SK-N-SH (cell line): ENCODE data around the gene FAM227A. TPM values are rescaled to one million over a fixed set of nuclear protein-coding genes. Genes with fewer than 3 reads are reported as not detected.

Source experiments
- CTCF ChIA-PET: fragments of 300-600, 350-600 bp; formaldehyde crosslinking; extraction: SDS; loops from one replicate; lab custom pipeline; 2021; lab: Yijun Ruan, JAX
- POLR2A ChIA-PET: fragments of 350-600 bp; sonication (Branson Sonifier 250); formaldehyde crosslinking; extraction: SDS; loops from one replicate; lab custom pipeline; 2020; ENCODE audit warnings: antibody characterized with exemption, inconsistent platforms; lab: Yijun Ruan, JAX
- DNase-seq: peaks from one replicate; pipeline ENCODE4 v3.0.0; 2012
- H2AFZ ChIP-seq: fragments of 200-600 bp; sonication (generic); 2 replicates; pipeline ENCODE4 v1.8.1; 2016; ENCODE audit warnings: antibody characterized with exemption, mild to moderate bottlenecking, low read depth
- H3F3A ChIP-seq: fragments of 200-600 bp; sonication (generic); replicated peaks from 2 replicates; pipeline ENCODE3; 2016; ENCODE audit warnings: antibody characterized with exemption, mild to moderate bottlenecking; ENCODE audit not compliant: insufficient read depth
- H3K27ac ChIP-seq, 2 experiments: fragments of 200-500 bp in 1 of 2; fragments of 200-600 bp in 1 of 2; sonication (Bioruptor generic) in 1 of 2; sonication (generic), shearing (Covaris generic) in 1 of 2; 2 replicates each; pipeline versions ENCODE4 v1.5.1 to v1.6.1; 2014 to 2016; ENCODE audit warnings: low read depth in 2 of 2, inconsistent platforms in 1 of 2, low read length in 1 of 2, mild to moderate bottlenecking in 1 of 2, mixed read lengths in 1 of 2
- H3K27me3 ChIP-seq: fragments of 200-600 bp; sonication (generic), shearing (Covaris generic); 2 replicates; pipeline ENCODE4 v1.6.1; 2016; ENCODE audit warnings: mixed run types; ENCODE audit not compliant: insufficient read depth
- H3K36me3 ChIP-seq, 2 experiments: fragments of 200-500 bp in 1 of 2; fragments of 200-600 bp in 1 of 2; sonication (Bioruptor generic) in 1 of 2; sonication (generic) in 1 of 2; replicated peaks in 1 of 2; 2 replicates each; pipeline versions ENCODE3 to v1.5.1; 2014 to 2016; ENCODE audit warnings: low read length in 1 of 2, mild to moderate bottlenecking in 1 of 2; ENCODE audit not compliant: insufficient read depth in 2 of 2, control insufficient read depth in 1 of 2
- H3K4me1 ChIP-seq, 2 experiments: fragments of 200-500 bp in 1 of 2; fragments of 200-600 bp in 1 of 2; sonication (Bioruptor generic) in 1 of 2; sonication (generic), shearing (Covaris generic) in 1 of 2; 2 replicates each; pipeline versions ENCODE4 v1.5.1 to v1.6.1; 2014 to 2016; ENCODE audit warnings: low read depth in 1 of 2, low read length in 1 of 2, mixed run types in 1 of 2; ENCODE audit not compliant: insufficient read depth in 2 of 2, control insufficient read depth in 1 of 2
- H3K4me2 ChIP-seq: fragments of 200-600 bp; sonication (generic), shearing (Covaris generic); 2 replicates; pipeline ENCODE4 v1.6.1; 2017; ENCODE audit warnings: mixed run types
- H3K4me3 ChIP-seq, 2 experiments: fragments of 200-500 bp in 1 of 2; fragments of 200-600 bp in 1 of 2; sonication (Bioruptor generic) in 1 of 2; sonication (generic), shearing (Covaris generic) in 1 of 2; 2 replicates each; pipeline versions ENCODE4 v1.5.1 to v1.8.1; 2014 to 2016; ENCODE audit warnings: low read depth in 2 of 2, inconsistent platforms in 1 of 2, low read length in 1 of 2, mild to moderate bottlenecking in 1 of 2, mixed read lengths in 1 of 2, moderate library complexity in 1 of 2
- H3K79me2 ChIP-seq: fragments of 200-600 bp; sonication (generic); 2 replicates; pipeline ENCODE4 v1.8.1; 2017; ENCODE audit warnings: mild to moderate bottlenecking; ENCODE audit not compliant: insufficient read depth
- H3K9ac ChIP-seq: fragments of 200-600 bp; sonication (generic); 2 replicates; pipeline ENCODE4 v1.6.1; 2017; ENCODE audit warnings: mixed run types
- H3K9me2 ChIP-seq: fragments of 200-600 bp; sonication (generic); 2 replicates; pipeline ENCODE4 v1.6.1; 2017; ENCODE audit warnings: mixed run types
- H3K9me3 ChIP-seq: fragments of 200-600 bp; sonication (generic); 2 replicates; pipeline ENCODE4 v1.6.1; 2017; ENCODE audit warnings: mixed run types, mild to moderate bottlenecking, moderate library complexity
- H4K20me1 ChIP-seq: fragments of 200-600 bp; sonication (generic); 2 replicates; pipeline ENCODE4 v1.6.1; 2017; ENCODE audit warnings: mild to moderate bottlenecking, mixed run types; ENCODE audit not compliant: insufficient read depth
- EP300 ChIP-seq, 2 experiments: IDR thresholded peaks; 2 replicates each; pipeline versions ENCODE4 v1.4.0 to v1.6.1; 2012; ENCODE audit warnings: borderline replicate concordance in 1 of 2, low read depth in 1 of 2, low read length in 1 of 2
- GATA2 ChIP-seq: sonication (generic); formaldehyde crosslinking; IDR thresholded peaks from 2 replicates; pipeline ENCODE4 v1.5.0; 2020; ENCODE audit warnings: mild to moderate bottlenecking, missing genetic modification reagents
- NFIC ChIP-seq: IDR thresholded peaks from 2 replicates; pipeline ENCODE4 v1.4.0; 2012; ENCODE audit warnings: borderline replicate concordance
- NRF1 ChIP-seq: IDR thresholded peaks from 2 replicates; pipeline ENCODE4 v1.6.1; 2012; ENCODE audit warnings: low read depth, mild to moderate bottlenecking, low read length
- RFX5 ChIP-seq: IDR thresholded peaks from 2 replicates; pipeline ENCODE4 v1.6.1; 2012; ENCODE audit warnings: mild to moderate bottlenecking, improper control_type of control experiment, low read length
- TEAD4 ChIP-seq: IDR thresholded peaks from 2 replicates; pipeline ENCODE4 v1.4.0; 2012; ENCODE audit warnings: mild to moderate bottlenecking, borderline replicate concordance; ENCODE audit not compliant: insufficient read depth
- USF2 ChIP-seq: fragments of 150-350 bp; IDR thresholded peaks from 2 replicates; pipeline ENCODE4 v1.6.1; 2017; ENCODE audit warnings: antibody characterized with exemption, low read length, low read depth, borderline replicate concordance
- ZBTB33 ChIP-seq: IDR thresholded peaks from 2 replicates; pipeline ENCODE4 v1.4.0; 2012; ENCODE audit warnings: low read depth, borderline replicate concordance
- WGBS: methylation state at CpG from one replicate; pipeline ENCODE4 v1.1.6; 2017; ENCODE audit warnings: low lambda C conversion rate; 5-methylcytosine and 5-hydroxymethylcytosine counted together
- polyA plus RNA-seq, 3 experiments: library from polyadenylated mRNA; depleted of rRNA; stranded (reverse); fragments of >200 nt; gene quantifications; 2 replicates each; pipeline ENCODE4 v1.2.3, GENCODE V29; 2012

Gene FAM227A
- polyA plus RNA-seq, 1 of the 3 experiments (the other 2 are of a cell fraction): 1.2 TPM

GRCh38 chr22:38632528-38632927 is 23.7 kb downstream of the FAM227A start:
- Histone ChIP-seq H2AFZ (no peak overlapping the region), H4K20me1 (no peaks in the 10 kb centered on the region), H3K79me2 (no peaks in the 10 kb centered on the region), H3K27ac (no peak overlapping the region), H3K4me3 (no peak overlapping the region), H3K9me3 (no peaks in the 10 kb centered on the region), H3K4me1 (no peaks in the 10 kb centered on the region), H3F3A (no peaks in the 10 kb centered on the region), H3K9ac (no peak overlapping the region), H3K9me2 (no peaks in the 10 kb centered on the region), H3K27me3 (no peaks in the 10 kb centered on the region), H3K36me3 (peaks cover 0 to 8% of the 10 kb centered on the region in 2 experiments), H3K4me2 (no peak overlapping the region)
- 79% methylated on average over 3 of the region's 3 CpGs for WGBS
- no peak for DNase-seq
- ChIA-PET POLR2A (interaction anchor here (0.5 kb wide), 1 partner anchor 11 kb away, joined by 3 read pairs; no protein-coding TSS in a partner anchor), CTCF (no interaction called here)
- TF ChIP-seq NRF1: no peak

DNA sequence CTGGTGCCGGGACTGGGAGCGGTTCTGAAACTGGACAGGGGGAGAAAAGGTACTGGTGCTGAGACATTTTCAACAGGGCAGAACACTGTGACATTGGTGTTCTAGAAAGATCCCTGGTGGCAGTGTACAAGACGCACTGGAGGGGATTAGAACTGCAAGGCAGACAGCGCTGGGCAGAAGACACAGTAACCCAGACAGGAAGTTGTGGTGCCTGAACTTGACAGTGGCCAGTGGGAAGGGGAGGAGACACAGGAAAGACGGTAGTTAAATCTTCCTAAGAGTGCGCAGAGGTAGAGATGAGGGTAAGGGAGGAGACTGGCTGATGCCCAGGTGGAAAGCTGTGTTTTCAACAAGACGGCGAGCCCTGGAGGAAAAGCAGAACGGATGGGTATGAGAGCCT is 24.5 kb downstream of the FAM227A start:
- TF ChIP-seq GATA2 (CRISPR knock-in tag) (no peak), NFIC (no peak), USF2 (no peak), NRF1 (no peak), TEAD4 (no peak), ZBTB33 (no peak)
- Histone ChIP-seq H3K36me3 (peaks cover 0 to 8% of the 10 kb centered on the region in 2 experiments), H4K20me1 (no peaks in the 10 kb centered on the region), H2AFZ (no peak overlapping the region), H3K27ac (no peak overlapping the region), H3K4me1 (no peaks in the 10 kb centered on the region), H3F3A (no peaks in the 10 kb centered on the region), H3K9ac (no peak overlapping the region), H3K79me2 (no peaks in the 10 kb centered on the region), H3K4me2 (no peak overlapping the region), H3K27me3 (no peaks in the 10 kb centered on the region), H3K4me3 (no peak overlapping the region), H3K9me3 (no peaks in the 10 kb centered on the region), H3K9me2 (no peaks in the 10 kb centered on the region)
- 92% methylated on average over 9 of the region's 9 CpGs for WGBS
- ChIA-PET CTCF (no interaction called here), POLR2A (interaction anchor here (0.5 kb wide), 1 partner anchor 10 kb away, joined by 3 read pairs; no protein-coding TSS in a partner anchor)
- no peak for DNase-seq

DNA sequence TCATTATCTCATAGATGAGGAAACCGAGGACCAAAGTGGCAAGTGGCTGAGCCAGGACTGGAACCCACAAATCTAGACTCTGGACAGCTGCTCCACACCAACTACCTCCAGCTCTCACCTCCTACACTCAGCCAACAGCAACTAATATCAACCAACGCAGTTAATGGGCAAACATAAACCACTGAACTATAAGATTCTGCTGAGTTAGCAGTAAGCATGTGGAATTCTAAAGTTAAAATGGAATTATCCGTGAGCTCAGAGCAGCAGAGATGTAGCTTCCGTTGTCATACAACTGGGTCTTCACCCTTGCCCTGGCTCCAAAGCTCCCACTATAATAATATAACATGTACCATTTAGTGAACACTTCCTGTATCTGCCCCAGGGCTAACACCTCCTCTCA is 27.1 kb downstream of the FAM227A start:
- WGBS: 72% methylated on average over 4 of the region's 4 CpGs
- TF ChIP-seq TEAD4 (no peak), RFX5 (no peak), EP300 (IDR thresholded peaks at IDR 0.05; ENCODE audit: borderline replicate concordance in 1 of 2, low read depth in 1 of 2, low read length in 1 of 2) (no peak)
- TF ChIP-seq, all 33 proteins: peak for 0
- CTCF ChIA-PET: no interaction called here
- Histone ChIP-seq H3K27ac (no peak overlapping the region), H3K9me2 (no peaks in the 10 kb centered on the region), H4K20me1 (no peaks in the 10 kb centered on the region), H3K27me3 (no peaks in the 10 kb centered on the region), H2AFZ (no peak overlapping the region), H3K9me3 (no peaks in the 10 kb centered on the region), H3K4me1 (no peaks in the 10 kb centered on the region), H3K4me3 (no peak overlapping the region), H3F3A (no peaks in the 10 kb centered on the region), H3K36me3 (peaks cover 0 to 5% of the 10 kb centered on the region in 2 experiments), H3K9ac (no peak overlapping the region), H3K79me2 (no peaks in the 10 kb centered on the region), H3K4me2 (no peak overlapping the region)
- no peak for DNase-seq
- POLR2A ChIA-PET: no interaction called here
